HEK293T (cell line): ENCODE results near the gene SOX6.
"Not testable (repeated sequence)": the region's sequence is repeated elsewhere in the genome, so short reads cannot be mapped to it uniquely, and the experiment has no call there.

Source experiments
- CTCF ChIA-PET: fragments of 350-600 bp; formaldehyde crosslinking; extraction: SDS; loops from one replicate; lab custom pipeline; 2021; ENCODE audit warnings: antibody characterized with exemption, inconsistent platforms; lab: Yijun Ruan, JAX
- POLR2A ChIA-PET: fragments of 350-600 bp; formaldehyde crosslinking; extraction: SDS; loops from one replicate; lab custom pipeline; 2020; ENCODE audit warnings: antibody characterized with exemption, inconsistent platforms; lab: Yijun Ruan, JAX
- DNase-seq: peaks from one replicate; pipeline ENCODE4 v3.0.0; 2012; ENCODE audit warnings: mixed read lengths; ENCODE audit errors: extremely low spot score
- ARNT ChIP-seq: fragments of 450-650 bp; IDR thresholded peaks from 2 replicates; pipeline ENCODE4 v1.6.1; 2017; ENCODE audit warnings: mild to moderate bottlenecking
- BHLHE40 ChIP-seq: fragments of 450-650 bp; IDR thresholded peaks from 2 replicates; pipeline ENCODE4 v1.6.1; 2016; ENCODE audit warnings: mild to moderate bottlenecking, moderate library complexity, borderline replicate concordance
- CTBP1 ChIP-seq: fragments of 450-650 bp; IDR thresholded peaks from 2 replicates; pipeline ENCODE4 v1.6.1; 2016; ENCODE audit warnings: borderline replicate concordance
- ELF4 ChIP-seq: fragments of 450-650 bp; IDR thresholded peaks from 2 replicates; pipeline ENCODE4 v1.6.1; 2017; ENCODE audit warnings: antibody characterized with exemption
- FOXA1 ChIP-seq: fragments of 450-650 bp; IDR thresholded peaks from 2 replicates; pipeline ENCODE4 v1.6.1; 2016; ENCODE audit warnings: mild to moderate bottlenecking
- FOXK2 ChIP-seq: fragments of 450-650 bp; IDR thresholded peaks from 2 replicates; pipeline ENCODE4 v1.6.1; 2016; ENCODE audit warnings: mild to moderate bottlenecking
- FOXM1 ChIP-seq: fragments of 450-650 bp; IDR thresholded peaks from 2 replicates; pipeline ENCODE4 v1.6.1; 2017; ENCODE audit warnings: mild to moderate bottlenecking, borderline replicate concordance
- HDGF ChIP-seq: fragments of 450-650 bp; IDR thresholded peaks from 2 replicates; pipeline ENCODE4 v1.6.1; 2017; ENCODE audit warnings: antibody characterized with exemption, borderline replicate concordance
- L3MBTL2 ChIP-seq: fragments of 450-650 bp; conservative IDR thresholded peaks from 2 replicates; pipeline ENCODE4 v1.6.1; 2016; ENCODE audit warnings: mild to moderate bottlenecking
- LEF1 ChIP-seq: fragments of 450-650 bp; IDR thresholded peaks from 2 replicates; pipeline ENCODE4 v1.6.1; 2017; ENCODE audit warnings: mild to moderate bottlenecking, borderline replicate concordance
- NFRKB ChIP-seq: fragments of 450-650 bp; IDR thresholded peaks from 2 replicates; pipeline ENCODE4 v1.6.1; 2016; ENCODE audit warnings: mild to moderate bottlenecking, moderate library complexity
- SP1 ChIP-seq: fragments of 450-650 bp; IDR thresholded peaks from 2 replicates; pipeline ENCODE4 v1.6.1; 2017
- SUZ12 ChIP-seq: fragments of 450-650 bp; IDR thresholded peaks from 2 replicates; pipeline ENCODE4 v1.6.1; 2016; ENCODE audit warnings: mild to moderate bottlenecking
- TARDBP ChIP-seq: fragments of 450-650 bp; IDR thresholded peaks from 2 replicates; pipeline ENCODE4 v1.6.1; 2016
- ZNF384 ChIP-seq: fragments of 450-650 bp; IDR thresholded peaks from 2 replicates; pipeline ENCODE4 v1.6.1; 2016
- TF ChIP-seq, protein P1 (sequence below): fragments of 450-650 bp; IDR thresholded peaks from 2 replicates; pipeline ENCODE4 v1.6.1; 2016

The SOX6 gene

DNA sequence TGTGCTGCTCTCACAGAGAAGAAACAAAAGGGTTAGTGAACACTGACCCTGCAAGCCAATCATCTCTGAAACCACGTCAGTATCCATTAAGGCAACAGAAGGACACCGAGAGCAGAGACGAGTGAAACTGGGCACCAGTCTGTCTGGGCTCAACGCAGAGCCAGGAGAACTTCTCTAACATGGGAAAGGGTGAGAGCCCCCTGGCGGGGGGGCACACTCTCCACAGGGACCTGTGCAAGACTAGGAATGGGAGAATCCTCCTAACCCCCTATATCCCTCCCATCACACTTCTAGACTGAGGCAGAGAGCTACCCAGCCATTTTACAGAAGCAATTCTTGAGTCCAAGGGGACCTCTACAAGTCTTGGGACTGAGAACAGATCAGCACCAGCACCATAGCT lies 285.8 kb downstream of the SOX6 start:
- DNase-seq, result no peak
- ChIA-PET CTCF (no interaction called here), POLR2A (no interaction called here)
- TF ChIP-seq SUZ12 (no peak), ELF4 (no peak), FOXA1 (no peak), LEF1 (no peak)
- TF ChIP-seq, protein P1, sequence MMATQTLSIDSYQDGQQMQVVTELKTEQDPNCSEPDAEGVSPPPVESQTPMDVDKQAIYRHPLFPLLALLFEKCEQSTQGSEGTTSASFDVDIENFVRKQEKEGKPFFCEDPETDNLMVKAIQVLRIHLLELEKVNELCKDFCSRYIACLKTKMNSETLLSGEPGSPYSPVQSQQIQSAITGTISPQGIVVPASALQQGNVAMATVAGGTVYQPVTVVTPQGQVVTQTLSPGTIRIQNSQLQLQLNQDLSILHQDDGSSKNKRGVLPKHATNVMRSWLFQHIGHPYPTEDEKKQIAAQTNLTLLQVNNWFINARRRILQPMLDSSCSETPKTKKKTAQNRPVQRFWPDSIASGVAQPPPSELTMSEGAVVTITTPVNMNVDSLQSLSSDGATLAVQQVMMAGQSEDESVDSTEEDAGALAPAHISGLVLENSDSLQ, result no peak

DNA sequence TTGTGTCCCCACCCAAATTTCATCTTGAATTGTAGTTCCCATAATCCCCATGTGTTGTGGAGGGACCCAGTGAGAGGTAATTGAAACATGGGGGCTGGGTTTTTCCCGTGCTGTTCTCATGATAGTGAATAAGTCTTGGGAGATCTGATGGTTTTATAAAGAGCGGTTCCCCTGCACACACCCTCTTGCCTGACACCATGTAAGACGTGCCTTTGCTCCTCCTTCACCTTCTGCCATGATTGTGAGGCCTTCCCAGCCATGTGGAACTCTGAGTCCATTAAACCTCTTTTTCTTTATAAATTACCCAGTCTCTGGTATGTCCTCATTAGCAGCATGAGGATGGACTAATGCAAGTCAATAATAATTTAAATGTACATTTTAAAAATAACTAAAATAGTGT lies 289.1 kb downstream of the SOX6 start:
- CTCF ChIA-PET, POLR2A ChIA-PET, DNase-seq: not testable (repeated sequence)

DNA sequence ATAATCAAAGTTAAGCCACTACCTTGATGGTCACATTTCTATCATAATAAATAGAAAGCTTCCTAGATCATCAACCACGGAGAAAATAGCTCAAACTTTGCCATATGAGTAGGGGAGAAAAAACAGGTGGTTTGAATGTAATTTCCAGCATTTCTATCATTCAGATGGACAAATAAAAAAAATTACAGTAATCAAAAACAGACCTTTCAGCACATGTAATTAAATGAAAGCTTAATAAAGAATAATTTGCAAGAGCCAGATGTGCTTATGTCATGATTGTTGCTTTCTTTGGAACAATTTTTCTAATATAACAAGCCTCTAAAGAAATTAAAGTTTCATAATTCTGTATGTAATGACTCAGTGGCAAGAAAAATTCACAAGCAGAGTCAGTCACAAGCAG lies 297.0 kb downstream of the SOX6 start:
- ChIA-PET POLR2A (no interaction called here), CTCF (no interaction called here)
- TF ChIP-seq SP1 (no peak), CTBP1 (no peak), TARDBP (no peak), FOXA1 (no peak), FOXM1 (no peak), ZNF384 (no peak), ARNT (no peak), FOXK2 (no peak), LEF1 (no peak), BHLHE40 (no peak), SUZ12 (no peak), HDGF (no peak), L3MBTL2 (no peak), NFRKB (no peak), ELF4 (no peak)
- TF ChIP-seq, protein P1, result no peak
- DNase-seq, result no peak

DNA sequence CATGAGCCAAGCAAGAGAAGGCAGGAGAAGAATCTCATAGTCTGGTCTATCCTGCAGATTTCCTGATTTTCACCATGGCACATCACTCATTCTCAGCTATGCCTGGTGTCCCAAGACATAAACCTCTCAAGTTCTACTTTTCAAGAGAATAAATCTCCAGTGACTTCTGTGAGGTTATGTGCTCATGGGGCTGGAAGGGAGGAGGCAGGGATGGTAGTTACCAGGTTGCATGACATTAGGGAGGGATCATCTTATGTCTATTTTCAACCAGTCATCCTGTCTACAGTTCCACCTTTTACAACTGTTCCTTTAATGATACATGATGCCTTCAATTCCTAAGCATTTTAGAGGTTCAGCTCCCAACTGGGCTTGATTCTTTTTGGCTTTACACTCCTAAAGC lies 297.7 kb downstream of the SOX6 start:
- no peak for DNase-seq
- POLR2A ChIA-PET, result no interaction called here
- TF ChIP-seq HDGF (no peak), ARNT (no peak), CTBP1 (no peak), ELF4 (no peak), TARDBP (no peak), FOXA1 (no peak), SP1 (no peak), FOXM1 (no peak), BHLHE40 (no peak), ZNF384 (no peak), LEF1 (no peak), FOXK2 (no peak), L3MBTL2 (no peak), SUZ12 (no peak), NFRKB (no peak)
- TF ChIP-seq, protein P1, result no peak
- CTCF ChIA-PET, result no interaction called here

DNA sequence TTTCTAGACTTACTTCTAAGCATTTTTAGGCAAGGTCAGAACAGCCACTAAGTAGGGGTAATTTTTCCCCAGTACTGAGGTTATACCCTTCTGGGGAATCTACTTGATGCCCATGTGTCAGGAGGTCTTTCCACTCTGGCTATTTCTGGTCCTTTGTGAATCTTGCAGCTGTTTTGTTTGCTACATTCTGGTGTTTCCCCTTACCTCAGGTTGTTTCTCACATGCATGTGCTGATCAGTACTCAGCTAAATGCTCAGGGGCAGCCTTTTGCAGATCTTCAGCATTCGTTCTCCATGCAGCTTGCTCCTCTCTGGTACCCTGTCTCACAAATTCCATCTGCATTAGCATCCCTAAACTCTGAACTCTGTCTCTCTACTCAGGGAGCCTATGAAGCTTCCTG lies 303.6 kb downstream of the SOX6 start:
- no peak for TF ChIP-seq FOXA1
- TF ChIP-seq BHLHE40, result no peak
- TF ChIP-seq HDGF, result no peak
- TF ChIP-seq ARNT, result no peak
- TF ChIP-seq SUZ12, result no peak
- no peak for TF ChIP-seq ZNF384
- ChIA-PET POLR2A (no interaction called here), CTCF (interaction anchor here (0.6 kb wide), 1 partner anchor 624 kb away, joined by 4 read pairs; no protein-coding TSS in a partner anchor)
- DNase-seq, result no peak

DNA sequence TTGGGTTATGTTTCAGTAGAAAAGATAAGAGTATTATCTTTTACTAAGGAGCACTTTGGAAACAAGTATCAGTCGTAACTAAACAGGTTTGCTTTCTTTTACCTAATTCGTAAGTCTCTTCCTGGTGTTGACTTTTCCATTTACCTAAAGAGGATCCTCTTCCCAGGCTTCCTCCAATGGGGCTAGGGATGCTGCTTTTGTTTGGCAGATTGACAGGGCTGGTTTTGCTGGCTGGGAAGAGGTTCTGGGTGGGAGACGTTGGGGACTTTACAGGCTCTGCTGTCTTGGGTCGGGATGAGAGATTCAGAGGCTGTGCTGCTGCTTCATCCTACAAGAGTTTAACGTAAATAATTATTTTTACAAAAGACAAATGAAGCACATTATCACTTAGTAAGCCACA lies 306.7 kb downstream of the SOX6 start:
- no peak for DNase-seq

DNA sequence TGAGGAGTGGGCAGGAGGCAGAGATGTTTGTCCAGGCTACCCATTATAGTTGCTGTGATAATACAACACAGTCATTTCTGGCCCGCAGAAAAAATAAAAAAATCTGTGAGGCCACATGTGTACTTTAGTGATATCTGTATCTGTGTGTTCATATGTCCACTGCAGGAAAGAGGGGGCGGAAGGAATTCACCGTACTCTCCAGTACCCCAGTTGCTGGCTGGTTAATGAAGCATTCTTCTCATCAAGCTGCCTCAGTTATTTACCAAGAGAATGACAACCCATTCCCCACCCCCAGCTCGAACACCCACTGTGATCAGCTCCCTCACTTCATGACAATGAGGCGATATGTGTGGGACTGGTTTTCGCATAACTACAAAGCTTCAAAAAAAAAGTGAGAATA lies 309.3 kb downstream of the SOX6 start:
- no peak for DNase-seq

More for the DNA sequence above, 306.7 kb downstream of the SOX6 start:
- TF ChIP-seq SP1 (no peak), HDGF (no peak), LEF1 (no peak), ARNT (no peak)
- POLR2A ChIA-PET, result no interaction called here
- CTCF ChIA-PET, result no interaction called here

More for the DNA sequence above, 309.3 kb downstream of the SOX6 start:
- TF ChIP-seq FOXK2, result no peak
- no peak for TF ChIP-seq FOXA1
- no peak for TF ChIP-seq ELF4
- no peak for TF ChIP-seq ZNF384
- TF ChIP-seq TARDBP, result no peak
- TF ChIP-seq SP1, result no peak
- TF ChIP-seq SUZ12, result no peak
- TF ChIP-seq, protein P1, result no peak
- TF ChIP-seq LEF1, result no peak
- TF ChIP-seq CTBP1, result no peak
- TF ChIP-seq L3MBTL2, result no peak
- TF ChIP-seq FOXM1, result no peak
- no peak for TF ChIP-seq HDGF
- TF ChIP-seq BHLHE40, result no peak
- no peak for TF ChIP-seq ARNT
- TF ChIP-seq NFRKB, result no peak
- ChIA-PET POLR2A (no interaction called here), CTCF (no interaction called here)
